Measurements from ENCODE around the gene EZH1. TPM values are rescaled to one million over a fixed set of nuclear protein-coding genes. Genes with fewer than 3 reads are reported as not detected.

Gene EZH1
- polyA plus RNA-seq, 1 experiment = 26.3 TPM

GRCh38 chr17:42779304-42779935 lies 34.6 kb upstream of the EZH1 start:
- TF ChIP-seq, protein P1, sequence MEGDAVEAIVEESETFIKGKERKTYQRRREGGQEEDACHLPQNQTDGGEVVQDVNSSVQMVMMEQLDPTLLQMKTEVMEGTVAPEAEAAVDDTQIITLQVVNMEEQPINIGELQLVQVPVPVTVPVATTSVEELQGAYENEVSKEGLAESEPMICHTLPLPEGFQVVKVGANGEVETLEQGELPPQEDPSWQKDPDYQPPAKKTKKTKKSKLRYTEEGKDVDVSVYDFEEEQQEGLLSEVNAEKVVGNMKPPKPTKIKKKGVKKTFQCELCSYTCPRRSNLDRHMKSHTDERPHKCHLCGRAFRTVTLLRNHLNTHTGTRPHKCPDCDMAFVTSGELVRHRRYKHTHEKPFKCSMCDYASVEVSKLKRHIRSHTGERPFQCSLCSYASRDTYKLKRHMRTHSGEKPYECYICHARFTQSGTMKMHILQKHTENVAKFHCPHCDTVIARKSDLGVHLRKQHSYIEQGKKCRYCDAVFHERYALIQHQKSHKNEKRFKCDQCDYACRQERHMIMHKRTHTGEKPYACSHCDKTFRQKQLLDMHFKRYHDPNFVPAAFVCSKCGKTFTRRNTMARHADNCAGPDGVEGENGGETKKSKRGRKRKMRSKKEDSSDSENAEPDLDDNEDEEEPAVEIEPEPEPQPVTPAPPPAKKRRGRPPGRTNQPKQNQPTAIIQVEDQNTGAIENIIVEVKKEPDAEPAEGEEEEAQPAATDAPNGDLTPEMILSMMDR (IDR thresholded peaks at IDR 0.05; ENCODE audit: low read depth, low read length) = no peak

GRCh38 chr17:42778570-42778969 lies 33.7 kb upstream of the EZH1 start:
- CTCF ChIA-PET = interaction anchor here (1.7 kb wide), 1 partner anchor 15 kb away, joined by 9 read pairs; no protein-coding TSS in a partner anchor

More at GRCh38 chr17:42779304-42779935, 34.6 kb upstream of the EZH1 start:
- Histone ChIP-seq H3K4me3 (ENCODE audit: low read depth, low read length) (no peak overlapping the region), H3K9me3 (ENCODE audit: control insufficient read depth, insufficient read depth, low read length) (no peaks in the 10 kb centered on the region; the same call in 1 of the 2 replicates), H3K27me3 (ENCODE audit: control insufficient read depth, insufficient read depth, low read length) (no peaks in the 10 kb centered on the region), H3K27ac (ENCODE audit: low read depth, low read length) (no peak overlapping the region)
- POLR2A ChIA-PET = no interaction called here
- no peak for DNase-seq (ENCODE audit: low read depth, low spot score)
- CTCF ChIA-PET = interaction anchor here (1.4 kb wide), 2 partner anchors 16 to 201 kb away, joined by 4 to 6 read pairs; no protein-coding TSS in a partner anchor

GRCh38 chr17:42775534-42776098 lies 30.8 kb upstream of the EZH1 start:
- no peak for DNase-seq (ENCODE audit: low read depth, low spot score)
- Histone ChIP-seq H3K9me3 (ENCODE audit: control insufficient read depth, insufficient read depth, low read length) (no peaks in the 10 kb centered on the region; the same call in 1 of the 2 replicates), H3K4me3 (ENCODE audit: low read depth, low read length) (no peak overlapping the region), H3K27me3 (ENCODE audit: control insufficient read depth, insufficient read depth, low read length) (no peaks in the 10 kb centered on the region), H3K27ac (ENCODE audit: low read depth, low read length) (no peak overlapping the region)
- CTCF ChIA-PET = no interaction called here
- TF ChIP-seq, protein P1 (IDR thresholded peaks at IDR 0.05; ENCODE audit: low read depth, low read length) = no peak
- POLR2A ChIA-PET = no interaction called here

More at GRCh38 chr17:42778570-42778969, 33.7 kb upstream of the EZH1 start:
- H3K4me3 ChIP-seq (ENCODE audit: low read depth, low read length) = no peak overlapping the region
- H3K9me3 ChIP-seq (ENCODE audit: control insufficient read depth, insufficient read depth, low read length) = no peaks in the 10 kb centered on the region; the same call in 1 of the 2 replicates
- TF ChIP-seq, protein P1 (IDR thresholded peaks at IDR 0.05; ENCODE audit: low read depth, low read length) = no peak
- no peak for DNase-seq (ENCODE audit: low read depth, low spot score)
- POLR2A ChIA-PET = no interaction called here
- H3K27ac ChIP-seq (ENCODE audit: low read depth, low read length) = no peak overlapping the region
- H3K27me3 ChIP-seq (ENCODE audit: control insufficient read depth, insufficient read depth, low read length) = no peaks in the 10 kb centered on the region

GRCh38 chr17:42774066-42774745 lies 29.4 kb upstream of the EZH1 start:
- ChIA-PET POLR2A (interaction anchor here (0.6 to 1.4 kb wide), 5 partner anchors 9 to 196 kb away, joined by 4 to 7 read pairs (median 5); partner anchors contain the start of gene BECN1), CTCF (interaction anchor here (1.4 to 3.3 kb wide), 5 partner anchors 11 to 195 kb away, joined by 3 to 39 read pairs (median 5); partner anchors contain the start of gene BECN1)
- Histone ChIP-seq H3K27me3 (ENCODE audit: control insufficient read depth, insufficient read depth, low read length) (no peaks in the 10 kb centered on the region), H3K4me3 (ENCODE audit: low read depth, low read length) (peak overlapping the region; percentile 97), H3K9me3 (ENCODE audit: control insufficient read depth, insufficient read depth, low read length) (no peaks in the 10 kb centered on the region), H3K27ac (ENCODE audit: low read depth, low read length) (peak overlapping the region; percentile 85)
- DNase-seq (ENCODE audit: low read depth, low spot score) = no peak
- TF ChIP-seq, protein P1 (IDR thresholded peaks at IDR 0.05; ENCODE audit: low read depth, low read length) = no peak

All from AG04450 (cell line).